ENCODE results near the gene IAH1. TPM values are rescaled to one million over a fixed set of nuclear protein-coding genes. Genes with fewer than 3 reads are reported as not detected.

The IAH1 gene
- total and polyA plus RNA-seq, 4 donors: 19.2 to 62.1 (median 27.0) TPM

GRCh38 chr2:9535177-9535576, 60.8 kb downstream of the IAH1 start:
- 72% methylated on average over 1 of the region's 1 CpG for WGBS
- H3K9me3 ChIP-seq (ENCODE audit: control insufficient read depth in 4 of 4, low read length in 3 of 4): no peaks in the 10 kb centered on the region
- no peaks in the 10 kb centered on the region for H3K27me3 ChIP-seq (ENCODE audit: control insufficient read depth in 4 of 4, insufficient read depth in 4 of 4, low read length in 3 of 4)
- no peak for DNase-seq (ENCODE audit: low spot score)
- peaks cover 0 to 4% (median 1%) of the 10 kb centered on the region in 4 donors for H3K4me1 ChIP-seq (ENCODE audit: control insufficient read depth in 4 of 4, insufficient read depth in 4 of 4, low read length in 3 of 4)
- H3K9ac ChIP-seq (ENCODE audit: low read depth in 1 of 2, low read length in 2 of 2): no peak overlapping the region
- TF ChIP-seq HNF4A (conservative IDR thresholded peaks at IDR 0.05) (no peak), JUND (IDR thresholded peaks at IDR 0.05) (no peak), FOXA1 (IDR thresholded peaks at IDR 0.05) (no peak), ZBTB33 (IDR thresholded peaks at IDR 0.05) (no peak), RXRA (IDR thresholded peaks at IDR 0.05) (no peak), YY1 (IDR thresholded peaks at IDR 0.05) (no peak), SP1 (IDR thresholded peaks at IDR 0.05) (no peak), EGR1 (IDR thresholded peaks at IDR 0.05; ENCODE audit: low read depth in 2 of 2) (no peak), FOXA2 (IDR thresholded peaks at IDR 0.05) (no peak), NR2F2 (IDR thresholded peaks at IDR 0.05) (no peak), GABPA (IDR thresholded peaks at IDR 0.05 in 1 of 2, conservative IDR thresholded peaks at IDR 0.05 in 1 of 2) (no peak), MAX (IDR thresholded peaks at IDR 0.05) (no peak), ATF3 (IDR thresholded peaks at IDR 0.05) (no peak)
- no peak overlapping the region for H3K4me3 ChIP-seq (ENCODE audit: low read depth in 1 of 3, low read length in 3 of 3)
- no peak overlapping the region for H3K27ac ChIP-seq (ENCODE audit: low read depth in 1 of 2, low read length in 2 of 2)
- peaks cover 0 to 9% (median 1%) of the 10 kb centered on the region in 4 donors for H3K36me3 ChIP-seq (ENCODE audit: control insufficient read depth in 4 of 4, insufficient read depth in 3 of 4, low read depth in 1 of 4, low read length in 3 of 4)

- no peak for DNase-seq (ENCODE audit: low spot score)
- Histone ChIP-seq H3K27ac (ENCODE audit: low read depth in 1 of 2, low read length in 2 of 2) (no peak overlapping the region), H3K4me1 (ENCODE audit: control insufficient read depth in 4 of 4, insufficient read depth in 4 of 4, low read length in 3 of 4) (peaks cover 0 to 6% (median 1%) of the 10 kb centered on the region in 4 donors), H3K27me3 (ENCODE audit: control insufficient read depth in 4 of 4, insufficient read depth in 4 of 4, low read length in 3 of 4) (no peaks in the 10 kb centered on the region), H3K4me3 (ENCODE audit: low read depth in 1 of 3, low read length in 3 of 3) (no peak overlapping the region), H3K9me3 (ENCODE audit: control insufficient read depth in 4 of 4, low read length in 3 of 4) (no peaks in the 10 kb centered on the region), H3K36me3 (ENCODE audit: control insufficient read depth in 4 of 4, insufficient read depth in 3 of 4, low read depth in 1 of 4, low read length in 3 of 4) (peaks cover 0 to 9% (median 1%) of the 10 kb centered on the region in 4 donors), H3K9ac (ENCODE audit: low read depth in 1 of 2, low read length in 2 of 2) (no peak overlapping the region)
- no peak for TF ChIP-seq ZBTB33 (IDR thresholded peaks at IDR 0.05)
- no peak for TF ChIP-seq REST (IDR thresholded peaks at IDR 0.05)
- TF ChIP-seq CTCF (IDR thresholded peaks at IDR 0.05; ENCODE audit: low read depth, low read length, missing input control): no peak
- no peak for TF ChIP-seq RXRA (IDR thresholded peaks at IDR 0.05)
- TF ChIP-seq GABPA (IDR thresholded peaks at IDR 0.05 in 1 of 2, conservative IDR thresholded peaks at IDR 0.05 in 1 of 2): no peak
- TF ChIP-seq HNF4G (IDR thresholded peaks at IDR 0.05): no peak
- TF ChIP-seq JUND (IDR thresholded peaks at IDR 0.05): no peak
- no peak for TF ChIP-seq RAD21 (IDR thresholded peaks at IDR 0.05)
- TF ChIP-seq FOXA2 (IDR thresholded peaks at IDR 0.05): no peak
- no peak for TF ChIP-seq TAF1 (conservative IDR thresholded peaks at IDR 0.05)
- TF ChIP-seq HNF4A (conservative IDR thresholded peaks at IDR 0.05): no peak
- no peak for TF ChIP-seq SP1 (IDR thresholded peaks at IDR 0.05)
- no peak for TF ChIP-seq YY1 (IDR thresholded peaks at IDR 0.05)
- no peak for TF ChIP-seq FOXA1 (IDR thresholded peaks at IDR 0.05)
- no peak for TF ChIP-seq NR2F2 (IDR thresholded peaks at IDR 0.05)
- no peak for TF ChIP-seq ATF3 (IDR thresholded peaks at IDR 0.05)
- 94% methylated on average over 6 of the region's 6 CpGs for WGBS
These were observed 62.2 kb downstream of the IAH1 start for GRCh38 chr2:9536504-9536903.

Measured in liver (tissue), 9 donors.